OCI-LY1 (cell line): ENCODE data around the gene NRDE2.

ENCODE experiments used
- H2AFZ ChIP-seq: fragments of 200-600 bp; sonication (generic), shearing (Covaris generic); 2 replicates; pipeline ENCODE4 v1.6.0; 2014; ENCODE audit warnings: antibody characterized with exemption, mild to moderate bottlenecking, low read length
- H3F3A ChIP-seq: fragments of 200-600 bp; sonication (generic), shearing (Covaris generic); 2 replicates; pipeline ENCODE4 v1.6.0; 2014; ENCODE audit warnings: mild to moderate bottlenecking, antibody characterized with exemption, low read length, moderate library complexity; ENCODE audit not compliant: insufficient read depth
- H3K27ac ChIP-seq: fragments of 200-600 bp; sonication (generic); 2 replicates; pipeline ENCODE4 v1.5.1; 2014; ENCODE audit warnings: low read length, mixed run types, mild to moderate bottlenecking, low read depth; ENCODE audit not compliant: poor library complexity, severe bottlenecking
- H3K27me3 ChIP-seq: fragments of 200-600 bp; sonication (generic); 2 replicates; pipeline ENCODE4 v1.6.0; 2014; ENCODE audit warnings: antibody characterized with exemption, mild to moderate bottlenecking, low read length, moderate library complexity; ENCODE audit not compliant: insufficient read depth
- H3K36me3 ChIP-seq: fragments of 200-600 bp; sonication (generic); 2 replicates; pipeline ENCODE4 v1.6.1; 2014; ENCODE audit warnings: mild to moderate bottlenecking, antibody characterized with exemption, low read length, moderate library complexity, mixed read lengths; ENCODE audit not compliant: insufficient read depth
- H3K4me1 ChIP-seq: fragments of 200-600 bp; sonication (generic); 2 replicates; pipeline ENCODE4 v1.5.1; 2014; ENCODE audit warnings: mild to moderate bottlenecking, low read length, moderate library complexity; ENCODE audit not compliant: insufficient read depth, severe bottlenecking
- H3K4me2 ChIP-seq: fragments of 200-600 bp; sonication (generic), shearing (Covaris generic); 2 replicates; pipeline ENCODE4 v1.6.1; 2014; ENCODE audit warnings: low read length
- H3K4me3 ChIP-seq: fragments of 200-600 bp; sonication (generic); 2 replicates; pipeline ENCODE4 v1.5.1; 2014; ENCODE audit warnings: low read length, low read depth, mild to moderate bottlenecking, mixed read lengths; ENCODE audit not compliant: poor library complexity, severe bottlenecking
- H3K79me2 ChIP-seq: fragments of 200-600 bp; shearing (Covaris generic); 2 replicates; pipeline ENCODE4 v1.6.1; 2016; ENCODE audit warnings: mixed run types, low read length, mixed read lengths; ENCODE audit not compliant: insufficient read depth
- H3K9ac ChIP-seq: fragments of 200-600 bp; sonication (generic), shearing (Covaris generic); 2 replicates; pipeline ENCODE4 v1.6.1; 2014; ENCODE audit warnings: mild to moderate bottlenecking, low read length, mixed read lengths
- H3K9me2 ChIP-seq: fragments of 200-600 bp; sonication (generic), shearing (Covaris generic); 2 replicates; pipeline ENCODE4 v1.6.1; 2014; ENCODE audit warnings: low read depth, mild to moderate bottlenecking, low read length, mixed read lengths
- H3K9me3 ChIP-seq: fragments of 200-600 bp; shearing (Covaris generic); 2 replicates; pipeline ENCODE4 v1.6.1; 2014; ENCODE audit warnings: low read length, mixed read lengths
- H4K20me1 ChIP-seq: fragments of 200-600 bp; sonication (generic), shearing (Covaris generic); 2 replicates; pipeline ENCODE4 v1.6.0; 2016; ENCODE audit warnings: mild to moderate bottlenecking, low read length; ENCODE audit not compliant: insufficient read depth
- CTCF ChIP-seq: fragments of 200-600 bp; sonication (generic), shearing (Covaris generic); IDR thresholded peaks from 2 replicates; pipeline ENCODE4 v1.5.1; 2017; ENCODE audit warnings: mild to moderate bottlenecking, antibody characterized with exemption, low read length, moderate library complexity, mixed read lengths
- EZH2 ChIP-seq: fragments of 200-600 bp; sonication (generic), shearing (Covaris generic); IDR thresholded peaks from 2 replicates; pipeline ENCODE4 v1.8.0; 2017; ENCODE audit warnings: borderline replicate concordance, mixed run types, mild to moderate bottlenecking, antibody characterized with exemption, low read length, moderate library complexity, mixed read lengths

Gene NRDE2

GRCh38 chr14:90278199-90279175 is 53.3 kb downstream of the NRDE2 start:
- no peak for TF ChIP-seq CTCF
- no peak for TF ChIP-seq EZH2
- H3K9me2 ChIP-seq: no peaks in the 10 kb centered on the region

GRCh38 chr14:90277581-90278198 is 54.1 kb downstream of the NRDE2 start:
- H3K79me2 ChIP-seq: no peaks in the 10 kb centered on the region
- H4K20me1 ChIP-seq: no peaks in the 10 kb centered on the region
- no peaks in the 10 kb centered on the region for H3K9me2 ChIP-seq
- H3K27ac ChIP-seq: no peak overlapping the region
- H3K4me3 ChIP-seq: no peak overlapping the region
- no peaks in the 10 kb centered on the region for H3K27me3 ChIP-seq
- no peak overlapping the region for H3K4me2 ChIP-seq
- no peaks in the 10 kb centered on the region for H3K9me3 ChIP-seq
- no peak overlapping the region for H2AFZ ChIP-seq
- no peak for TF ChIP-seq CTCF
- TF ChIP-seq EZH2: no peak
- H3K36me3 ChIP-seq: peaks cover 39% of the 10 kb centered on the region; the same call in 1 of the 2 replicates
- no peak overlapping the region for H3K9ac ChIP-seq
- H3F3A ChIP-seq: no peaks in the 10 kb centered on the region
- no peaks in the 10 kb centered on the region for H3K4me1 ChIP-seq

More at GRCh38 chr14:90278199-90279175, 53.3 kb downstream of the NRDE2 start:
- no peaks in the 10 kb centered on the region for H3K9me3 ChIP-seq
- H3K4me3 ChIP-seq: no peak overlapping the region
- no peaks in the 10 kb centered on the region for H3K79me2 ChIP-seq
- peaks cover 32% of the 10 kb centered on the region; the same call in 1 of the 2 replicates for H3K36me3 ChIP-seq
- H3K4me1 ChIP-seq: no peaks in the 10 kb centered on the region
- no peaks in the 10 kb centered on the region for H3K27me3 ChIP-seq
- H3F3A ChIP-seq: no peaks in the 10 kb centered on the region
- H2AFZ ChIP-seq: no peak overlapping the region
- no peaks in the 10 kb centered on the region for H4K20me1 ChIP-seq
- H3K4me2 ChIP-seq: no peak overlapping the region
- H3K27ac ChIP-seq: no peak overlapping the region
- no peak overlapping the region for H3K9ac ChIP-seq

GRCh38 chr14:90276646-90277367 is 54.9 kb downstream of the NRDE2 start:
- no peak overlapping the region for H3K9ac ChIP-seq
- H3K36me3 ChIP-seq: peaks cover 47% of the 10 kb centered on the region
- no peak overlapping the region for H3K27ac ChIP-seq
- no peaks in the 10 kb centered on the region for H3K9me3 ChIP-seq
- H2AFZ ChIP-seq: no peak overlapping the region
- no peaks in the 10 kb centered on the region for H3K27me3 ChIP-seq
- no peaks in the 10 kb centered on the region for H3K4me1 ChIP-seq
- no peaks in the 10 kb centered on the region for H3F3A ChIP-seq
- H3K4me2 ChIP-seq: no peak overlapping the region
- no peaks in the 10 kb centered on the region for H3K9me2 ChIP-seq
- no peaks in the 10 kb centered on the region for H4K20me1 ChIP-seq
- H3K4me3 ChIP-seq: no peak overlapping the region
- no peaks in the 10 kb centered on the region for H3K79me2 ChIP-seq
- TF ChIP-seq EZH2 (no peak), CTCF (no peak)
